Glutamatergic neuron (in vitro differentiated cells): ENCODE data around the gene ADAMTSL1. TPM values are rescaled to one million over a fixed set of nuclear protein-coding genes. Genes with fewer than 3 reads are reported as not detected.

Experiments
- DNase-seq: peaks from one replicate; pipeline ENCODE4 v3.0.0; 2022
- H3K27ac Mint-ChIP-seq: one replicate; pipeline ENCODE4 v1.8.0; 2020; ENCODE audit warnings: mild to moderate bottlenecking, mixed read lengths, inconsistent platforms; ENCODE audit not compliant: unreplicated experiment
- H3K27me3 Mint-ChIP-seq: one replicate; pipeline ENCODE4 v1.8.0; 2020; ENCODE audit warnings: mild to moderate bottlenecking, moderate library complexity, mixed read lengths, inconsistent platforms; ENCODE audit not compliant: unreplicated experiment
- H3K36me3 Mint-ChIP-seq: one replicate; pipeline ENCODE4 v1.8.0; 2020; ENCODE audit warnings: mild to moderate bottlenecking, mixed read lengths, inconsistent platforms; ENCODE audit not compliant: unreplicated experiment
- H3K4me1 Mint-ChIP-seq: one replicate; pipeline ENCODE4 v1.8.0; 2020; ENCODE audit warnings: mild to moderate bottlenecking, low read depth, mixed read lengths, inconsistent platforms; ENCODE audit not compliant: unreplicated experiment
- H3K4me3 Mint-ChIP-seq: one replicate; pipeline ENCODE4 v1.8.0; 2020; ENCODE audit warnings: mild to moderate bottlenecking, mixed read lengths, inconsistent platforms; ENCODE audit not compliant: unreplicated experiment
- H3K9me3 Mint-ChIP-seq: one replicate; pipeline ENCODE4 v1.8.0; 2020; ENCODE audit warnings: mild to moderate bottlenecking, moderate library complexity, mixed read lengths, inconsistent platforms; ENCODE audit not compliant: unreplicated experiment
- CTCF ChIP-seq: fragments of 200-600 bp; sonication (generic); IDR thresholded peaks from one replicate; pipeline ENCODE4 v1.5.0; 2021; ENCODE audit not compliant: partially characterized antibody, unreplicated experiment
- total RNA-seq: library from RNA; stranded (reverse); fragmentation: NEBNext Ultra II Directional; extraction: Animal tissue kit (Norgen Biotek cat#: 25700); gene quantifications from one replicate; pipeline ENCODE4 v1.2.1, GENCODE V29; 2021; ENCODE audit not compliant: unreplicated experiment

The ADAMTSL1 gene
- total RNA-seq, 1 donor from 2014 or later, result 0.91 TPM

- TF ChIP-seq CTCF, result no peak
- no peak for DNase-seq
- Mint-ChIP-seq H3K4me1 (peaks cover 5% of the 10 kb centered on the region), H3K27ac (no peak overlapping the region), H3K4me3 (no peak overlapping the region), H3K9me3 (no peaks in the 10 kb centered on the region), H3K36me3 (no peaks in the 10 kb centered on the region), H3K27me3 (no peaks in the 10 kb centered on the region)
These were observed 383.4 kb downstream of the ADAMTSL1 start for GRCh38 chr9:18857334-18857733.

DNA sequence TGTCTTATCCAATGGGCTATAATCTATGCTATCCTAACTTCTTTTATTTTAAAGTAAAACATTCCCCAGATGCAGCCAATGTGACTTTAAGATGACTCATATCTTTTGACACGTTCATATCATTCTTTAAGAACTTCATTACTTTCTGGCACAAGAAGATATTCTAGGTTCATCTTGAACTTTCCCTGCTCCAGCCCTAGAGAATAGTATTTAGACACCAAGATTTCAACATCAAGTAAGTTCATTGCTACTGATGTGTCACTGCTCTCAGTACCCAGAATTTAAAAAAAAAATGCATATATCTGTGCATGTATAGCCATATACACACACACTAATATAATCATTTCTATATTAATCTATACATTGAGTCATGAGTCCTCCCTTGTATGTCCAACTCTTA is 383.8 kb downstream of the ADAMTSL1 start:
- peaks cover 5% of the 10 kb centered on the region for H3K4me1 Mint-ChIP-seq
- no peak for DNase-seq
- no peak overlapping the region for H3K4me3 Mint-ChIP-seq
- H3K27ac Mint-ChIP-seq, result no peak overlapping the region
- H3K36me3 Mint-ChIP-seq, result no peaks in the 10 kb centered on the region
- H3K27me3 Mint-ChIP-seq, result no peaks in the 10 kb centered on the region
- no peak for TF ChIP-seq CTCF
- no peaks in the 10 kb centered on the region for H3K9me3 Mint-ChIP-seq

DNA sequence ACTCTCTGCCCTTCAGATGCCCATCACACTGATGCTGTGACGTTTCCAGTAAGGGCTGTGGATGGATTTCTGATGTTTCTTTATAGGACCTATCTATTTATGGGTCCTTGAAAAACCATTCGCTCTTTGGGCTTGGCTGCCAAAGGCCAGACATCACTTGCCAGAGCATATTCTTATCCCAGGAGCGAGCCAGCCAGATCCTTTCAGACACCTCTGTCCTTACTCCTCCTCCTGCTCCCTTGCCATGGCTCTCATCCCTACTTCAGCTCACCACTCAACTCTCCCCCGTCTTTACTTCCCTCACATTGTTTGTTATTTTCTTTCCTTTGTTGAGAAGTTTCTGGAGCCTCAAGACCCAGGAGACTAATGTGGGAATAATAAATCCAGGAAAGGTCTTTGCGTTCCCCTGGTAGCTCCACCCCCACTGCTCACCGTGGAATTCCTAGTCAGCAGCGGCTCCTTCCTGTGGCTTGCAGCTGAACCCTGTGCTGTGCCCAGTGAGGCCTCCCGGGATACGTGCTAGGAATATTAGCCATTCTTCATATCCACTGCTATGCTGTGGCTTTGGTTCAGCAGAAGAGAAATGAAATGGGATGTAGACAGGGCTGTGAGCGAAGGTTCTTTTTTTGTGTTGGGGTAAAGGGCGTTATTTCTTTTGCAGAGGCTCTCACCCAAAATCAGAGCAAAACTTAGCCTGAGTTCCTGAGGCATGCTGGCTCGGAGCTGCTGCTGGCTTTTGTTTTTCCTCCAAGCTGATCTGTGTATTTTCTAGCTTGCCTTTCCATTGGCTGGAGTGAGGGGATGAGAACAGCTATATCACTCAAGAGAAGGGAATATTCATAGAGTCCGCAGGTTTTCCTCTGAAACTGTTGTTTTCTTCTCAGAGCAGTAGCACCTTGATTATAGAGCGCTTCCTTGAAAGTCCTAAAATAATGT is 387.9 kb downstream of the ADAMTSL1 start:
- Mint-ChIP-seq H3K27ac (no peak overlapping the region), H3K4me3 (no peak overlapping the region), H3K27me3 (no peaks in the 10 kb centered on the region), H3K4me1 (peaks cover 5% of the 10 kb centered on the region), H3K9me3 (no peaks in the 10 kb centered on the region), H3K36me3 (no peaks in the 10 kb centered on the region)
- no peak for TF ChIP-seq CTCF
- peak; percentile 22 for DNase-seq

GRCh38 chr9:18863791-18864190 is 389.8 kb downstream of the ADAMTSL1 start:
- Mint-ChIP-seq H3K36me3 (no peaks in the 10 kb centered on the region), H3K27me3 (no peaks in the 10 kb centered on the region), H3K9me3 (no peaks in the 10 kb centered on the region), H3K27ac (no peak overlapping the region), H3K4me1 (peaks cover 5% of the 10 kb centered on the region), H3K4me3 (no peak overlapping the region)
- no peak for TF ChIP-seq CTCF
- no peak for DNase-seq

DNA sequence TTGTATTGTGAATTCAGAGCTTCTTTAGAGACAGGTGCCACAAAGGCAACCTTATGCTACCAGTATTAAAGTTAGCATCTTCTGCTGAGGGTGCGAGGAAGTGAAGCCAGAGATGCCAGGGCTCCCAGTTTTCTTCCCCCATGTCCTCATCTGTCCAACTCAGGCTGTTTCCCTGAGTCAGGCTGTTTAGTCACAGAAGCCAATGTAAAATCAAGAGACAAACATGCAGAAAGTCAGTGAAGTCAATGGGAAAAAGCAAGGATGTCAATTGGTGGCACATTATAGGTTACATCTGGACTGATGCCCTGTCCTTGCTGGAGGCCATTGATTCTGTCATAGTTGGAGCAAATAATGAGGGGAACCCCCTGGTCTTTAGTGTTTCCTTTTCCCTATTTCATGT is 390.6 kb downstream of the ADAMTSL1 start:
- TF ChIP-seq CTCF, result no peak
- Mint-ChIP-seq H3K36me3 (peaks cover 2% of the 10 kb centered on the region), H3K4me1 (peaks cover 5% of the 10 kb centered on the region), H3K27me3 (no peaks in the 10 kb centered on the region), H3K9me3 (no peaks in the 10 kb centered on the region), H3K27ac (no peak overlapping the region), H3K4me3 (no peak overlapping the region)
- no peak for DNase-seq
